Esophagus muscularis mucosa (tissue), 3 donors: ENCODE measurements around the gene CETN2.

Experiments used
- CTCF ChIP-seq, 3 experiments: fragments of 200-600 bp in 2 of 3; fragments of 450-650 bp in 1 of 3; sonication (generic) in 2 of 3; IDR thresholded peaks; one replicate each; pipeline ENCODE4 v1.5.1; 2017 to 2019; ENCODE audit warnings: antibody characterized with exemption in 3 of 3, mild to moderate bottlenecking in 2 of 3, moderate library complexity in 1 of 3
- POLR2A ChIP-seq: fragments of 450-650 bp; IDR thresholded peaks from one replicate; pipeline ENCODE4 v1.6.1; 2017; ENCODE audit warnings: antibody characterized with exemption, moderate library complexity, mild to moderate bottlenecking, low read depth
- POLR2AphosphoS5 ChIP-seq, 2 donors: sonication (generic); formaldehyde crosslinking; IDR thresholded peaks; one replicate each; pipeline ENCODE4 v1.6.1; 2017; ENCODE audit warnings: antibody characterized with exemption in 2 of 2

- TF ChIP-seq CTCF (IDR thresholded peaks at IDR 0.05) = no peak
- no peak for TF ChIP-seq POLR2A
- TF ChIP-seq POLR2AphosphoS5 (IDR thresholded peaks at IDR 0.05) = no peak
Measured at GRCh38 chrX:152853986-152854385, 23.4 kb upstream of the CETN2 start.
